ENCODE measurements around the gene ZNF337.
"Not testable (repeated sequence)": the region's sequence is repeated elsewhere in the genome, so short reads cannot be mapped to it uniquely, and the experiment has no call there.

ZNF337 gene

DNA sequence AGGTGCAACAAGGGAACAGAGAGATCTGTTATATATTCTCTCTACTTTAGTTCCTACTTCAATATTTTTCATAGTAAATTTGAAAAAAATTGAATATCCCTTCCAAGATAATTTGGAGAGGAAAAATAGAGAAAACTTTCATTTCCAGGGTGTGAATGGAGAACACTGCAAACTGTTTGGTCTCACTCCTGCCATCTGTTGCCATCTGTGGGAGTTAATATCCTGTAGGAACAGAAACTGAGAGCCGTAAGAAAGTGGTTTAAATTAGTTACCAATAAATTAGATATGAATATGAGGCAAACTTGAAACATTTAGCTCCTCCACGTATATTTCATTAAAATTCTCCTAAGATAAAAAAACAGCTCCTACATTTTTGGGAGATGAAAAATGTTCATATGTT is 4.2 kb downstream of the ZNF337 start:
- no peak for DNase-seq

DNA sequence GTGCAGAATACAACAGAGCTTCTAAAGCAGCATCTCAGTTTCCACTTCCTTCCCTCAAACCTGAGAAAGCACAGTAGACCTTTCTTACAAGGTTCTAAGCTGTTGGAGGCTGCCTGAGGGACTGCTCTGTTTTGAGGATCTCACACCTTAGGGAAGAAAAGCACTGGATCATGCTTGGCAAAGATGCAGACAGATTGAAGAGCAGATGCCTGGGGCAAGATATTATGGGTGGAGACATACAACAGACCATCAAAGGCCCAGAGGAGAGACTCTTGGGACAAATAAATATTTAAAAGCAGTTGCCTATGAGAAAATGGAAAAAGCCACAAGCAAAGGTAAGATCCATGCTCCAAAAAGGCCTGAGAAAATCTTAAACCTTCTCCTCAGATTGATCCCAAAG is 6.2 kb downstream of the ZNF337 start:
- DNase-seq = no peak

DNA sequence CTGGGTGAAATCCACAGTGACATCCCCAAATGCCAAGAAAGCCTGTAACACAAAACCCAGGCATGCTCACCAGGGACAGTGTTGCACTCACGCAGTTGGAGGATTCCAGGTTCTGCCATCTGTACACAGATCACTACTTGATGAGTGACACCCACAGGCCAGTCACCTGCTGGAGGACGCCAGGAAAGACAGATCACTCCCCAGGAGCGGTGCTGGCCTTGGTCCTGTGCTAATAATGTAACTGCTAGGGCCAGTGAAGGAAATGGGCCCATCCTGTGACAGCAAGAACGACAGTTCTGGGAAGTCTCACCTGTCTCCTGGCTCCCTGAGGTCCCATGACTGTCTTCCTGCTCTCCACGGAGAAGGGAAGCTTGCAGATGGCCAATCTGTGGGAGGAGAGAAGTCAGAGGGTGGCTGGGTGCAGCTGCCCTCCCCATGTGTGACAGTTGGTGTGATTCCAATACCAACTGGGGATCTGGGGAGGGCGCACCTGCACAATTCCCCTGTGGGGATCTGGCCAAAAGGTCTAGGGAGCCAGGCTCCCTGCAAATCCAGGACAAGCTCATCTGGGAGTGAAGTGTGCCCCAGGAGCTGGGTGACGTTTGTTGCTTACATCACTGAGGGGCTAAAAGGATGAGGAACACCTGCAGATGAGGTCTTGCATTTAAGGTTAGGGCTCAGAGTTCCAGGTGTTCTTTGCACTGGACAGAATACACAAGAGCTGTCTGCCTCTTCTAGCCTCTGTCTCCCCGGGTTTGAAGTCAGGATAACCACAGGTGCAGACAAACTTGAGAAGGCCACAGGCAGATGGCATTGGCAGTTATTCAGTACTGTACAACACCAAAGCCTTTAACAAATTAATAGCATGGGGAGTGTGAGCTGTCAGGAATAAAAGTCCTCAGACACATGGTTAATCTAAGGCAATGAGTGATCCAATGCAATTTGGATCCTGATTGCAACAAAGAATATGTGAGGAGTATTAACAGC is 10.3 kb downstream of the ZNF337 start:
- no peak for DNase-seq

DNA sequence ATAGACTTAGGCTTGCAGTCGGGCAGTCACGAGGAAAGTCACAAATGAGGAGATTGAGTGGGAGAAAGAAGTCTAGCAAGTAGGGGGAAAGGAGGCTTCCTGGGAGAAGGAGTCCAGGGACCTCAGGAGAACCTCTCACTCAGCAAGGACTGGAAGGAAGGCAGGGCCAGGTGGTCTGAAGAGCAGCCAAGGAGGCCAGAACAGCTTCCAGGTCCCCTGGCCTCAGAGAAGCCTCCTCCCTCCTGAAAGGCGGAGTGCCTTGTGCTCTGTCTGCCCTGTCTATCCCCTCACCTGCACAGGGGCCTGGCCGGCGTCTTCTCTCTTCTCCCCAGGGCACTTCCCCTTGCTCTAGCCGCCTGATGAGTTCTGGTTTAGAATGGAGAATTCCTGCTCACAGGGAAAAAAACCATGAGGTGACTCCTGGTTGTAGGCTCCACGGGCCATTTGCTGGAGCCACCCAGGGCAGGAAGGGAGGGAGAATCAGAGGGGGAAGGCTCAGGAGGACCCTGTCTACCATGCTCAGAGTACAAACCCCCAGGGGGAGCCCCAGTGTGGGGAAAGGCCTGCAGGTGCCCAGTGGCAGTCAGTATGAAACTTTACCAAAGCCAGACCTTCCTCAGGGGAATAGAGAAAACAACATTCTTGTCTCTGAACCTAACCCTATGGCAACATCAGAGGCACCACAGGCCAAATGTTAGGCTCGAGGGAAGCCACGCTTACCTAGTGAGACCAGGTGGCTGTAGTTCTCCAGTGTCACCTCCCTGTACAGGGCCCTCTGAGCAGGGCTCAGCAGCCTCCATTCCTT is 11.2 kb downstream of the ZNF337 start:
- no peak for DNase-seq

DNA sequence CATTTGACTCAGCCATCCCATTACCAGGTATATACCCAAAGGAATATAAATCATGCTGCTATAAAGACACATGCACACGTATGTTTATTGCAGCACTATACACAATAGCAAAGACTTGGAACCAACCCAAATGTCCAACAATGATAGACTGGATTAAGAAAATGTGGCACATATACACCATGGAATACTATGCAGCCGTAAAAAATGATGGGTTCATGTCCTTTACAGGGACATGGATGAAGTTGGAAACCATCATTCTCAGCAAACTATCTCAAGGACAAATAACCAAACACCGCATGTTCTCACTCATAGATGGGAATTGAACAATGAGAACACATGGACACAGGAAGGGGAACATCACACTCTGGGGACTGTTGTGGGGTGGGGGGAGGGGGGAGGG is 12.8 kb downstream of the ZNF337 start:
- not testable (repeated sequence) for DNase-seq

DNA sequence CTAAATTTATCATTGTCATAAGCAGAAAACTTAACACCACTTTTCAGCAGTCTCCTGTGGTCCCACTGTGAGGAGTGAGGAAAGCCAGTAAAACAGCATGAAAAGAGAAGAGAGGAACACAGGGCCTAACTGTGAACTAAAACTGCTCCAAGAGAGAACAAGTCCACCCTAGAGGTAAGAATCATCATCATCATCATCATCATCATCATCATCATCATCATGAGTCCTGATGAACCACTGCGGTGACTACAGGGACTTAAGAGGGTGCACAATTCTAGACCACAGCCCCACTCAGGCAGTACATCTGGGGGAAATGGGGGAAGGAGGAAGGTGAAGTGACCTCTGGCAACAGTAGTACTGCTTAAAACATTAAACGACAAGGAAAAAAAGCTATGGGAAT is 13.6 kb downstream of the ZNF337 start:
- no peak for DNase-seq

DNA sequence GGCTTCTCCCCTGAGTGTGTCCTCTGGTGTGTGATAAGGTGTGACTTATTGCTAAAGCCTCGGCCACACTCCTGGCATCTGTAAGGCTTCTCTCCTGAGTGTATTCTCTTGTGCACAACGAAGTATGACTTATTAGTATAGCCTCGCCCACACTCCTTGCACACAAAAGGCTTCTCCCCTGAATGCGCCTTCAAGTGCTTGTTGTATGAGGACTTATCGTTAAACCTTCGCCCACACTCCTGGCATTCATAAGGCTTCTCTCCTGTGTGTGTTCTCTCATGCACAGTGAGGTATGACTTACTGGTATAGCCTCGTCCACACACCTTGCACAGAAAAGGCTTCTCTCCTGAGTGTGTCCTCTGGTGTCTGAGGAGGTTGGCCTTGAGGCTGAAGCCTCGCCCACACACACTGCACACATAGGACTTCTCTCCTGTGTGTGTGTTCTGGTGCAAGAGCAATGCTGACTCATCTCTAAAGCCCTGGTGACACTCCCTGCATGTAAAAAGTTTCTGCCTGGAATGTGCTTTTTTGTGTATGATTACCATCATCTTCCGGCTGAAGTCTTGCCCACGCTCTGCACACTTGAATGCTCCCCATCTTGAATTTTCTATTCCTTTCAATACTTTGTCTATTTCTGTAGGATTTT is 20.4 kb downstream of the ZNF337 start:
- DNase-seq = no peak

DNA sequence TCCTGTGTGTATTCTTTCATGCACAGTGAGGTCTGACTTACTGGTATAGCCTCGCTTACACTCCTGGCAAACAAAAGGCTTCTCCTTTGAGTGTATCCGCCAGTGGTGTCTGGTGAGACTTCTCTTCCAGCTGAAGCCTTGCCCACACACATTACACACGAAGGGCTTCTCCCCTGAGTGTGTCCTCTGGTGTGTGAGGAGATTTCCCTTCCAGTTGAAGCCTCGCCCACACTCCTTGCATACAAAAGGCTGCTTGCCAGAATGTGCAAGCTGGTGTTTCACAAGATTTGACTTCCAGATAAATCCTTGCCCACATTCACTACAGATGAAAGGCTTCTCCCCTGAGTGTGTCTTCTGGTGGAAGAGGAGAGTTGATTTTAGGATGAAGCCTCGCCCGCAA is 21.5 kb downstream of the ZNF337 start:
- DNase-seq = no peak

- no peak for DNase-seq
Measured at GRCh38 chr20:25672659-25673235, 23.9 kb downstream of the ZNF337 start.

DNA sequence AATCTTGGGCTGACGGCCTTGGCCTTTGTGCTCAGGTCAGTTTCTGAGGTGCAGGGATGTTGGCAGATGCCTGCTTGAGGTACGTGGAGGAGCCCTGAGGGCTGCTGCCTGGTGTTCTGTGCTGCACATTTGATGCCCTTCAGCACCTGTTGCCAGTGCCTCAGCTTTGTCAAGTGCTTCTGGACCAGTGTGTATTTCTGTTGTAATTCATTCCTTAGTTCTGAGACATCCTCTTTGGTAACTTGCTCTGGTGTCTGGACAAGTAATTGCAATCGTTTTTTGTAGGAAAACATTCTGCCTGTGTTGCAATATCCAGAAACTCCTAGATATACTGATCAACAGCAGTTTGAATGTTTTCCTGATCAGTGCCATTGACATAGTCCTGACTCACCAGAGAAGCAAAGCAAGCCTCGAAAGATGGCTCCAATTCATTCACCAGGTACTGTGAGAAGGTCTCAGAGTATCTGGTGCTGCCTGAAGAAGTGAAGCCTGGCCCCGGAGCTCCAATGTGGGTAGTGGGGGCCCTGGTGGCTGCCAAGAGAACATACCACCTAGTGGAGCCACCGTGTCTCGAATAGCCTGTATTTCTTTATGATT is 26.7 kb downstream of the ZNF337 start:
- DNase-seq = no peak

DNA sequence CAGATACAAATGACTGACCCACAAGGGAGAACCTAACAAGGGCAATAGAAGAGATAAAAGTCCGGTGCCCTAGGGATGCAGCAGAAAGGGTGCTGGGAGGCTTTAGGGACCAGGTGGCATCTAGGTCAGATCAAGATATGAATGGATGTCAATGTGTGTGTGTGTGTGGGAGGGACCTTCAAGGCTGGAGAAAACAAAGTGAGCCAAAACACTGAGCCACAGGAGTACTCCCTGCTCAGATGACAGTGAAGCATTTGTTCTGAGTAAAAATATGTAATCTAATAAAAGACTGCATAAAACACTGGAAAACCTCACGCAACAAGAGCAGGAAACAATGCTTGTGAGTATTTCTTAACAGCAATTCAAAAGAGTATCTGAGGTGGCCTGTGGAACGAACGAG is 28.2 kb downstream of the ZNF337 start:
- DNase-seq = no peak

GRCh38 chr20:25659999-25660398 is 36.7 kb downstream of the ZNF337 start:
- DNase-seq = no peak

- DNase-seq = no peak
Measured at GRCh38 chr20:25654487-25654886, 42.2 kb downstream of the ZNF337 start.

DNA sequence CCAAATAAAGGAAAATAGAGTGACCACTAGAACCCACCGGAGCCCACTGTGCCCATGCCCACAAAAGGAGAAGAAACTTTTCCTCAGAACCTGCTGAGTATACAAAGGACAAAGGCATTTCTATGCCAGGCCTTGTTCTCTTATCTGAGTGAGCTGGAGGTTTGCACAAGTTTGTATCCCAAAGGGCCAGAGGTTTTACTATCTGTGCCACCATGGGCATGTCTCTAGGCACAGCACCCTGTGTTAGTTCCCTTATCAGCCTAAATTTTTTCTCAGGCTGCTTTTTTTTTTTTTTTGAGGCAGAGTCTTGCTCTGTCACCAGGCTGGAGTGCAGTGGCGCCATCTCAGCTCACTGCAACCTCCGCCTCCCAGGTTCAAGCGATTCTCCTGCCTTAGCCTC is 43.8 kb downstream of the ZNF337 start:
- DNase-seq = not testable (repeated sequence)

DNA sequence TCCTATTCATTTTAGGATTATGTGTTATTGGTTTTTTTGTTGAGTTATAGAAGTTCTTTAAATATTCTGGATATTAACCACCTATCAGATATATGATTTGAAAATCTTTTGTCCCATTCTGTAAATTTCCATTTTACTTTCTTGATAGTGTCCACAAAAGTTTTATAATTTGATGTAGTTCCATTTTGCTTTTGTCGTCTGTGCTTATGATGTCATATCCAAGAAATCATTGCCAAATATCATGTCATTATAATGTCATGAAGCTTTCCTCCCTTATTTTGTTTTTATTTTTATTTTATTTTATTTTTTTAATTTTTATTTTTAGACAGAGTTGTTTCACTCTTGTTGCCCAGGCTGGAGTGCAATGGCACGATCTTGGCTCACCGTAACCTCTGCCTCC is 51.8 kb downstream of the ZNF337 start:
- DNase-seq = no peak

- DNase-seq = no peak
Measured at GRCh38 chr20:25643716-25644115, 52.9 kb downstream of the ZNF337 start.

- no peak for DNase-seq
Measured at GRCh38 chr20:25637247-25637646, 59.4 kb downstream of the ZNF337 start.

DNA sequence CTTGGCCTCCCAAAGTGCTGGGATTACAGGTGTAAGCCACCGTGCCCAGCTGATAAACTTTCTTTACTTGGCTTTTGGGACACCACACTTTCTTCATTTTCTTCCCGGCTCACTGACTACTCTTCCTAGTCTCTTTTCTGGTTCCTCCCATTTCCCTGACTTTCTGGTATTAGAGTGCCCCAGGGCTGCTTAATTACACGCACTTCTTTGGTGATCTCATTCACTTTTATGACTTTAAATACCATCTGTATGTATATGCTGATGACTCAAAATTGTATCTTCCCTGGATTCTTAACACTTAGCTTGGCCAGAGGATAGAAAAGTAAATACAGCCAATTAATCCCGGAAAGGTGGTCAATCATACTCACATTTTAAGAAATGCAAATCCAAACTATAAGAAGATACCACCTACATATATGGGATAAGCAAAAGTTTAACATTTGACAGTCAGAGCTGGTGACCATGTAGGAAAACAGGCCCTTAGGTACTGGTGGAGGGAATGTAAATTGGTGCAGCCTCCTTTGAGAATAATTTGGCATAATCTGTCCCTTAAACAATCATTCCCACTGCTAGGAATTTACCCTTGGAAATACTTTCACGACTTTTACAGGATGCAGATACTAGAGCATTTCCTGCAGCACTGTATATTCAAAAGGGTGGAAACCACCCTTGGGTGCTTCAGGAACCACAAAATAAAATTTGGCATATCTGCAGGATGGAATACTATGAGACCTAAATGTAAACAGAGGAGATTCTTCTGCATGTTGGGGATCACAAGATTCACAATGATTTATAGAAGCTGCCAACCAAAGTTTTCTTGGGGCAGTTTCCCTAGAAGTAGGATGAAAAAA is 63.5 kb downstream of the ZNF337 start:
- DNase-seq = no peak

DNA sequence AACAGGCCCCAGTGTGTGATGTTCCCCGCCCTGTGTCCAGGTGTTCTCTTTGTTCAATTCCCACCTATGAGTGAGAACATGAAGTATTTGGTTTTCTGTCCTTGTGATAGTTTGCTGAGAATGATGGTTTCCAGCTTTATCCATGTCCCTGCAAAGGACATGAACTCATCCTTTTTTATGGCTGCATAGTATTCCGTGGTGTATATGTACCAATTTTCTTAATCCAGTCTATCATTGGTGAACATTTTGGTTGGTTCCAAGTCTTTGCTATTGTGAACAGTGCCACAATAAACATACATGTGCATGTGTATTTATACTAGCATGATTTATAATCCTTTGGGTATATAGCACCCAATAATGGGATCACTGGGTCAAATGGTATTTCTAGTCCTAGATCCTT is 66.0 kb downstream of the ZNF337 start:
- DNase-seq = not testable (repeated sequence)

DNA sequence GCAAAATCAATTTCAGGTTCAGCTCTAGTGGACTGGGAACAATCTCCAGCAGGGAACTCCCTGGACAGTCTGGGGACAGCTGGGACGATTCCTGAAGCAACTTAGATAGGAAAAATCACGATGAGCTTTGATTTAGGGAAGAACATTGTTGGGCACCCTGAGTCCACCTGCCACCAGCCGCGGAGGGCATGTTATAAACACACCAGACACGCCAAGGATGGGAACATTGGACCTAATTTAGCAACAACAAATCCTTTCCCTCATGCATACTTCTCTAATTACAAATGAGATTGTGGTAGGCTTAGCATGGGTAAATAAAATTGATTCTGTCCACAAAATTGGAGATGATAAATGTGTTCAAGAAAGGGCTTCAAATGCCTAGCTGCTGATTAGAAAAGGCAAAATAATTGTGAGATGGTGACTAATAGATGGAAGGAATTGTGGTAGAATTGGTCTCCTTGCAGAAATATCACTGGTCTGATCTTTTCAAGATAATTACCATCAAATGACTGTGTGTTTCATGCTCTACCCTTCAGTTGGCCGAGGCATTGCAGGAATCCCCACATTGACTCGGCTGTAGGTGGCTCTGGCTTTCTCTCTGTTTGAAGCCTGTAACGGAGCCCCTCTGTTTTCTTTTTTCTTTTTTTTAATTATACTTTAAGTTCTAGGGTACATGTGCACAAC is 66.7 kb downstream of the ZNF337 start:
- DNase-seq = no peak

DNA sequence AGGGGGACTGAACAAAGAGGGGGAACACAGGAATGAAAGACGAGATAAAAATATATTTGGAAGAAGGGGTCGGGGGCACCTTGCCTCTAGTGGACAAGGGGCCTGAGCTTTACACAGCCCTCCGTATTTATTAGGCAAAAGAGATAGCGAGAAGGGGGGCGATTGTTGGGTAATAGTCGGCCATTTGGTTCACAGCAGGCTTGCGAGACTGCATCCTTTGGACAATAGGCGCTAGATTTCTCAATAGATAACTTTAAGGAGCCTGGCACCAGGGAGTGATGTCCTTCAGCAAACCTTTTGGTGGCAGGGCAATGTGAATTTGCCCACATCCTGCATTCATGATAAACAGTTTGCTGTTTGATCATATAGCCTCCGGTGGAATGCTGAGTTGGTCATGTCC is 69.9 kb downstream of the ZNF337 start:
- DNase-seq = no peak

Data from GOT3 (cell line).